Activated CD8-positive, alpha-beta memory T cell treated with anti-CD3 and anti-CD28 coated beads for 1 hour (primary cell): ENCODE data around the gene SMC1B.
"Not testable (repeated sequence)": the region's sequence is repeated elsewhere in the genome, so short reads cannot be mapped to it uniquely, and the experiment has no call there.

ENCODE experiments used
- DNase-seq, 2 donors: peaks; one replicate each; pipeline ENCODE4 v3.0.0-alpha.2; 2020; ENCODE audit warnings: low read depth in 1 of 2; ENCODE audit errors: extremely low read depth in 1 of 2

The SMC1B gene

DNA sequence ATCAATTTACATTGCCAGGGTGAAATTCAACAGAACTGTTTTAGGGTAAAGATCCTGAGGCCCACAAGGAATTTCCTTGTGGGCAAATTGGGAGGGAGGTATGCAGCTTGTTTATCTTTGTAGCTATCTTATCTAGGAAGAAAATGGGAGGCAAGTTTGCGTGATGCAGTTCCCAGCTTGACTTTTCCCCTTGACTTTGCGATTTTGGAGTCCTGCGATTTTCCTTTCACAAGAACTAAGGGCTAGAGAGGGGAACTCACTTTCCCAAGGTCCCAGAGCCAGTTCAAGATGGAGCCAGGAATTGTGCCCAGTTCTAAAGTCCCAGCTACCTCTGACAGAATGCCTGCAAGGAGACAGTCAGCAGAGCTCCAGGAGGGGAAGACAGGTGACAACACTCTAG lies 30.8 kb upstream of the SMC1B start:
- DNase-seq = no peak

DNA sequence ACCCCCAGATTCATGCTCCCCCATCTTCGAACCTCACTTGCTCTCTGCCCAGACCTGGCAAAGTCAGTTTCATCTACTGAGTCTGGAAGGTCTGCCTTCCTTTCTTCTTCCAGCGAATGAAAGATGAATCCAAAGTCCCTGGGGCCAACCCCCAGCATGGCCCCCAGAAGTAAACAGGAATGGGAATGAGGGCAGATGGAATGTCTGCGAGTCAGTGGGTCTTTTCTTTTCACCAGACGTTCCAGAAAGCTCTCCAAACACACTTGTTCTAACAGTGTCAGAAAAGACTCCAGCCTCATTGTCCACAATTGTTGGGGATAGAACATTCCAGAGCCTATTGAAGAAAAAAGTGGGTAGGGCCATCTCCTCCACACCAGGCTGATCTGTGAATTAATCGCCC lies 28.7 kb upstream of the SMC1B start:
- DNase-seq = no peak

DNA sequence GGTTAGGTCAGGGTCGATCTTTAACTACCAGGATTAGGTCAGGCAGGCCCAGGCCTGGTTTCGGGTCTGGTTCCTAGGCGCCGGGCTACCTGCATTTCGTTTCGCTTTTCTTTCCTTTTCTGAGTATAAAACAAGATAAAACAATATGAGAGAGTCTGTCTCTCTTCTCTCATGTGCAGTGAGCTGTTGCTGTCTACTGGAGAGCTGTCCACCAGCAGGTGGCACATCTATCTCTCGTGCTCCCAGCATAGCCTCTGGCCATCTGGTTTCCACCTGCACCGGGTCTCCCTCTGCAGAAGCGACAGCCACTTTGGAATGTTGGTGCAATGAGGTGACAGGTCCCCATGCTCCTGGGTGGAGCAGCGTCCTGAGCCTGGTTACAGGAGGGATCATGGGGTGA lies 27.7 kb upstream of the SMC1B start:
- DNase-seq = no peak

DNA sequence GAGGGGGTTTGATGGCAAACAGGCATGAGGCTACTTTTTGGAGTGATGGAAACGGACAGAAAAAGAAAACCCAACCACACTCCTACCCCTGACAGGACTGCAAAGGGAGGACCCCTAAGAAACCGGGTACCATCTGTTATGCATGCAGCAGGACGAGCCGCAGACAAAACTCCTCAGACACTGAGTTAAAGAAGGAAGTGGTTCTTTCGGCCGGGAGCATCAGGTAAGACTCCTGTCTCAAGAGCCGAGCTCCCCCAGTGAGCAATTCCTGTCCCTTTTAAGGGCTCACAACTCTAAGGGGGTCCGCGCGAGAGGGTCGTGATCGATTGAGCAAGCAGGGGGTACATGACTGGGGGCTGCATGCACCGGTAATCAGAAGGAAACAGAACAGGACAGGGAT lies 27.3 kb upstream of the SMC1B start:
- DNase-seq = not testable (repeated sequence)

DNA sequence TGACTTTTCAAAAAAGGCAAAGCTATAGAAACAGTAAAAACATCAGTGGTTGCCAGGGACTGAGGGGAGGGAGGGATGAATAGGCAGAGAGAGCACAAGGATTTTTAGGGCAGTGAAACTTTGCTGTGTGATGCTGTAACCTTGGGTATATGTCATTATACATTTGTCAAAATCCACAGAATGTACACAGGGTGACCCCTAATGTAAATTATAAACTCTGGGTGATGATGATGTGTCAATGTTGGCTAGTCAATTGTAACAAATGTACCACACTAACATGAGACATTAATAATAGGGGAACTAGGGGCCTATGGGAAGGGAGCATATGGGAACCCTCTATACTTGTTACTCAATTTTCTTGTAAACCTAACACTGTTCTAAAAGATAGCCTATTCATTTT lies 24.9 kb upstream of the SMC1B start:
- no peak for DNase-seq

DNA sequence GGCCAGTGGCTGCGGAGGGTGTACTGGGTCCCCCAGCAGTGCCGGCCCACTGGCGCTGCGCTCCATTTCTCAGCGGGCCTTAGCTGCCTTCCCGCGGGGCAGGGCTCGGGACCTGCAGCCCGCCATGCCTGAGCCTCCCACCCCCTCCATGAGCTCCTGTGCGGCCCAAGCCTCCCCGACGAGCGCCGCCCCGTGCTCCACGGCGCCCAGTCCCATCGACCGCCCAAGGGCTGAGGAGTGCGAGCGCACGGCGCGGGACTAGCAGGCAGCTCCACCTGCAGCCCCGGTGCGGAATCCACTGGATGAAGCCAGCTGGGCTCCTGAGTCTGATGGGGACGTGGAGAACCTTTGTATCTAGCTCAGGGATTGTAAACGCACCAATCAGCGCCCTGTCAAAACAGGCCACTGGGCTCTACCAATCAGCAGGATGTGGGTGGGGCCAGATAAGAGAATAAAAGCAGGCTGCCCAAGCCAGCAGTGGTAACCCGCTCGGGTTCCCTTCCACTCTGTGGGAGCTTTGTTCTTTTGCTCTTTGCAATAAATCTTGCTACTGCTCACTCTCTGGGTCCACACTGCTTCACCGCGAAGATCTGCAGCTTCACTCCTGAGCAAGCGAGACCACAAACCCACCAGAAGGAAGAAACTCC lies 23.6 kb upstream of the SMC1B start:
- not testable (repeated sequence) for DNase-seq

DNA sequence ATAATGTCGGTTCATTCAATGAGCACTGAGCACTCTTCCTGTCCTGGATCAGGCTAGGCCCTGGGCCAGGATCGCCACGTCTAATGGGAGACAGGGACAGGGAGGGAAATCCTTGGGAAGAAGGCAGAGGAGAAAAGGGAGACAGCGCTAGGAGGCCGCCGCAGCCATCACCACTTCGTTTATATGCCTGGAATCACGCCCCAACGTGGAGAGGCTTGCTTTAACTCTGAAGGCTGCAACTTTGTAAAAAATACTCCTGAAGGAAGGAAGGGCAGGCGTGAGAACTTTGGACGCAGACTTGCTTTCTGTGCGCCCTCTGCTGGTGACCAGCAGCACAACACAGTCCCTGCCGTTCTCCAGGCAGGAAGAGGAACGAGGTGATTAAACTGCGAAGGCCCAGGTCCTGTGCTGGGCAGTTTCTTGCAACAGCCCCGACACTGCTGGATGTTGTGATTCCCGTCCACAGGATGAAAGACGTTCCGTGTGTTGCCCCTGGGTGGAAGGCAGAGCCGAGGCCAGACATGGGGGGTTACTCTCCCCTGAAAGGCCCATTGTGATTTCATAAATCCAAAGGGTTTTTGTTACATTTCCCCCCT lies 22.2 kb upstream of the SMC1B start:
- DNase-seq = peak; percentile 56 to 69

DNA sequence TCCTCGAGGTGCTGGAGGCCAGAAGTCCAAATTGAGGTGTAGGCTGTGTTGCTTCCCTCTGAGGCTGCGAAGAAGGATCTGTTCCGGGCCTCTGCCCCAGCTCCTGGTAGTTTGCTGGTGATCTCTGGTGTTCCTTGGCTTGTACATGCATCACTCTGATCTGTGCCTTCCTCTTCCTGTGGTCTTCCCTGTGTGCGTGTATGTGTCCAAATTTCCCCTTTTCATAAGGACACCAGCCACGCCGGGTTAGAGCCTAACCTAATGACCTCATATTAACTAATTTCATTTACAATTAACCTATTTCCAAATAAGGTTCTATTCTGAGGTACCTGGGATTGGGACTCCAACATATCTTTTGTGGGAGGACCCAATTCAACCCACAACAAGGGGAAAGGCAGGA lies 21.6 kb upstream of the SMC1B start:
- DNase-seq = no peak

DNA sequence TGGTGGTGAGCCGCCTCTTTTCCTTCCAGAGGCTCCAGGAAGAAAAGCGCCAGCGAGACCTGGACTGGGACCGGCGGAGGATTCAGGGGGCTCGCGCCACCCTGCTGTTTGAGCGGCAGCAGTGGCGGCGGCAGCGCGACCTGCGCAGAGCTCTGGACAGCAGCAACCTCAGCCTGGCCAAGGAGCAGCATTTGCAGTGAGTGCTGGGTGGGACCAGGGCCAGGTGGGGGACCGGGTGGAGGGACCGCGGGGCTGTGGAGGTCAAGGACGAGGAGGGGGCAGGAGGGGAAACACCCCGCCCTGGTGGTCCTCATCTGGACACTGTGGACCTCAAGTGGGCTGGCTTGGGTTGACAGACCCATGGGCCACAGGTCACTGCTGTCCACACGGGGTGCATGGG lies 17.5 kb upstream of the SMC1B start:
- DNase-seq = no peak

DNA sequence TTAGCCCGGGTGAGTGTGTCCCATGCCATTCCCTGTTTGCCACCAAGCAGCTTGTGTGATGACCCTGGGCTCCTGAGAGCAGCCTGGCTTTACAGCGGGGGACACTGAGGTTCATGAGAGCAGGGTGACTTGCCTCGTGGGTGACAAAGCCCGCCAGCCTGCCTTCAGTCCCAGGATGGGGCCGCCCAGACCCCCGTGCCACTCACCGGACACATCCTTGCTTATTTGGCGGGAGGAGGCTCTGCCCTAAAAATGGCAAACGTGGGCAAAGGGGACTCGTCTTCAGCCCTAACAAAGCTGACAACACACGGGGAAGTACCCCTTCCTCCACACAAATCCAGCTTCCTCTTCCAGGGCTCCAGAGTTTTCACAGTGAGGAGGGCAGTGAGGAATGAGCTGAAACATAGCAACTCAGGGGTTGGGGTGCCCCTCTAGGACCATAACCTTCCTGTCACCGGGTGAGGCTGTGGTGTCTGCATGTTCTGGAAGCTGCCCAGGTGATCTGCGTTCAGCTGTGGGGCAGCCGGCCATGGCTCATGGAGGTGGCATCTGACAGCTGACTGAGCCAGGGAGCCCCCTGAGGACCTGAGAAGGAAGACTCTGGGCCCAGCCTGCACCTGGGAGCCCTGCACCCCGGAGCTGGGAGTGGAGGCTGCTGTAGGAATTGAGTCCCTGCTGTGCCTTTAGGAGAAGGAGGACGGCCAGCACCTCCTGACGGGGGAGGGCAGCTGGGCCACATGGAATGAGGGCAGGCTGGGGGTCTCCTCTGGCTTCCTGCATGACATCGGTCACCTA lies 16.8 kb upstream of the SMC1B start:
- no peak for DNase-seq

DNA sequence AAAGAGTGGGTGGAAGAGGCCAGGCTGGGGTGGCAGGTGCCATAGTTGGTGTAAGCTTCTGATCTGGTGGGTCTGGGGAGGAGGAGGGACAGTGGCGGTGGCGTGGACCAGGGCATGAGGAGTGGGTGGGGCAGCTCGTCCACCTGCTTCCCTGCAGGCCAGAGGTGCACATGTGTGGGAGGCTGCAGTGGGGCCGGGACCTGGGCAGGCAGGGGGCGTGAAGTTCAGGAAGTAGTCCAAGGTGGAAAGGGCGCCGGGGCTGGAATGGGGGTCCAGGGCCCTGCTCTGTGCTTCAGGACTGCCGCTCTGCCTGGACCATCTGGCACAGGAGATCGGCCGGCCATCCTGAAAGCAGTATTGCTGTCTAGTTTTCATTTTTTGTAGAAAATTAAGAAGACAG lies 16.0 kb upstream of the SMC1B start:
- DNase-seq = no peak

DNA sequence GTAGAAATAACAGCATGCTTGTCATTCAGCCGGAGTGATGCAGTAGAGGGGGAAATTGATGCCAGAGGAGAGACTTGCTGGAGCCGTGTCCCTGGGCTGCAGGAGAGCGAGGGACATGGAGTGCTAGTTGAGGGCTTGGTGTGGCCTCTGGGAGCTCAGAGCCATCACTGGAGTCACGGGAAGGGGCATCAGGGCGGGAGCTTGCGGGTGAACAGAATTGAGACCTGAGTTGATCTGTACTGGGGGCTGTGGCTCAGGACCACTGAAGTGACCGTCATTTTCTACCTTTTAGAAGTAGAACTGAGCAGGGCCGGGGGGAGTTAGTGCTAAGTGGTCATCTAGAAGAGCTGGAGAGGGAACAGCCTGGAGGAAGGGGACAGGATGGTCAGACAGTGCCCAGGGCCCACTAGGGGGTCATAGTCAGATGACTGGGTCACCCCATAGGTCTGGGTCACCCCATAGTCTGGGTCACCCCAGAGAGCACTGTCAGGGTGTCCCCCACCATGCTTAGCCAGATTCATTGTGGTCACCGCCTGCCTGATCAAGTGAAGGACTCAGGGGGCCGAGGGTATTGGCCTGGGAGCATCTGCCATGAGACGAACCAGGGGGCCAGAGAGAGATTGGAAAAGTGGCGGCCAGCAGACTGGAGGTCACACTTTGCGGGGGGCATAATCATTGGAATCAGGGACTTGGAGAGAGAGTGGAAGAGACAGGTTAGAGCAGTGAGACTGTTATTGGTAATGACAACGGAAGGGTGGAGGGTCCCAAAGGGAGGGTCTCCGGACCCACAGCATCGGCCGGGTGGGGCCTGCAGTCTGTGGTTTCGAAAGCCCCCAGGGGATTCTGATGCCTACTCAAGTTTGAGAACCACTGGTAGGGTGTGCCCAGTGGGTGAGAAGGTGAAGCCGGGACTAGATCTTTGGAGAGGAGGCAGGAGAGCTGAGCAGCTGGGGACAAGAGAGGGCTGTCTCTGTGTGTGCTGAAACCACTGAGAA lies 15.3 kb upstream of the SMC1B start:
- no peak for DNase-seq

DNA sequence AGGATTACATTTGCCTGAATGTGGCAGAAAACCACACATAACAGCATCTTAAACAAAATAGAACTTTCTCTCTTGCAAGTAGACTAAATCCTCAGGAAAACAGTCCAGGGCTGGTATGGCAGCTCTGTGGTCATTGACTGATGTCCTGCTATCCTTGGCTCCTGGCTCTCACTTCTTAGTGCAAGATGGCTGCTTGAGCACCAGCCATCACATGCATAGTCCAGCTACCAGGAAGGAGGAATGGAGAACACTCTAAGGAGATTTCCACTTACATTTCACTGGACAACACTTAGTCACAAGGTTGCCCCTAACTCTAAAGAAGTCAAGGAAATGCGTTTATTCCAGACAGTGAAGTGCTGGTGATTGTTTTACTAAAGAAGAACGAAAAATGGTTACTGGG lies 13.7 kb upstream of the SMC1B start:
- no peak for DNase-seq

DNA sequence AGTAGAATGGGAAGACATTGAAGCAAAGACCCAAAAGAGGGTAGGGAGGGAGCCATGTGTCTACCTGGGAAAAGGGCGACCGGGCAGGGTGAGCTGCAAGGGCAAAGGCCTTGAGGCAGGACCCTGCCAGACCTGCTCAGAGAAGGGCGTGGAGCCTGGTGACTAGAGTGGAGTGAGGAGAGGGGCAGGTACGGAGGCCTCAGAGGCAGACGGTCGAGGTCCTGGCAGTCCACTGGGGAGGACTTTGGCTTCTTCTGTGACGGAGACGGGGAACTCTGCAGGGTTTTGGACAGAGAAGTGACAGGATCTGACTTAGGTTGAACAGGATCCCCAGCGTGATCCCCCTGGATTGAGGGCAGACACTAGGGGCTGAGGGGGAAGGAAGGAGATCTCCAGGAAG lies 13.0 kb upstream of the SMC1B start:
- no peak for DNase-seq

DNA sequence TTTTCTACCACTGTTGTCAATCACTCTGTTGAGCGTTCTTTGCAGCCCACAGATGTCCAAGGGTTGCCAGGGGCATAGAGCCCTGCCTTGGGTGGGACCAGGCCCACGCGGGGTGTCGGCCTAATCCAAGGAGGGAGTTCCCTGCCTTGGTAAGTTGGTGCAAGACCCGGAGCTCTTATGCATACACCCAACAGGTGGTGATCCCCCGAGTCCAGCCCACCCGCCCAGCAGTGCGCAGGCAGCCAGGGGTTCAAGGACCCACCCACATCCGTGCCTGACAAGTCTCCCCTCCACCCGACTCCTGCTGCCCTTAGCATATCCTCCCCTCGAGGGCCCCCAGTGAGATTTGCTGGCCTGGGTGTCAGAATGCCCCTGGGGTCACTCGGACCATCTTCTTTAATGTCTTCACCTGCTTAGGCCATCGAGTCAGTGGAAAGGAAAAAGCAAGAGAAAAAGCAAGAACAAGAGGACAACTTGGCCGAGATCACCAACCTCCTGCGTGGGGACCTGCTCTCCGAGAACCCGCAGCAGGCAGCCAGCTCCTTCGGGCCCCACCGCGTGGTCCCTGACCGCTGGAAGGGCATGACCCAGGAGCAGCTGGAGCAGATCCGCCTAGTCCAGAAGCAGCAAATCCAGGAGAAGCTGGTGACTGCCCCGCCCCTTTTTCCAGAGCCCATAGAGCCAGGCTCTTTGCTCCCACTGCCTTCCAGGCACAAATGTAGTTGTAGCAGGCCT lies 12.3 kb upstream of the SMC1B start:
- no peak for DNase-seq

DNA sequence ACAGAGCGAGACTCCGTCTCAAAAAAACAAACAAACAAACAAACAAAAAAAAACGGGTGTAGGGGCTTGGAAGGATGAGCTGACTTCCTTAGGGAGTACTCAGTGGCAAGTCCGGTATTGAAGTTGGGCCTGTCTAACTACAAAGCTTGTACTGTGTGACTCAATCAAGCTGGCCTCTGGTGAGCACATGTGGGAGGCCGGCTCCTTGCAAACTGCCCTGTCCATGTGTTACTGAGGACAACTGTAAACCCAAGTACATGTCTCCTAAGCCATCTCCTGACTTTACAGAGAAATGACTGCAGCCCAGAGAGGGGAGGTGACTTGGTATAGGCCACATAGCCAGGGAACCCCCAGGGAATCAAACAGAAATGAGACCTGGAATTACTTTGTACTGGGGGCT lies 11.7 kb upstream of the SMC1B start:
- no peak for DNase-seq

DNA sequence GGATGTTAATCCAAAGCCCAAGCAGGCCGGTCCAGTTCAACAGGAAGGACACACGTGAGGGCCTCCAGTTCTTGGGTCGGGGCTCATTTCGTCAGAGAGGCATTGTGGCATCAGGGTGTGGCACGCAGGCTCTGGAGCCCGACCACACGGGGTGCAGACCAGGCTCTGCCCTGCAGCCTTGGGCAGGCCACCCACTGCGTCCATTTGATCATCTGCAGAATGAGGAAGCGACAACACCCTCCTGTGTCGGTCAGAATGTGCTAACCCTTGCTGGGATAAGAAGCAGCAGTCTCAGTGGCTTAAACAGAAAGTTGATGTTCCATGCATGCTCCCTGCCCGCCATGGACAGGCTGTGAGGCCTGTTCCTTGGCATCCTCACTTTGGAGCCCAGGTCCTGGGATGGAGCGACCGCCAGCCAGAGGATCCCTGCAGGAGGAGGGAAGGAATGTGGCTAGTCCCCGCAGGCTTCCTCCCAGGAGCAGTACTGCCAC lies 10.9 kb upstream of the SMC1B start:
- no peak for DNase-seq

DNA sequence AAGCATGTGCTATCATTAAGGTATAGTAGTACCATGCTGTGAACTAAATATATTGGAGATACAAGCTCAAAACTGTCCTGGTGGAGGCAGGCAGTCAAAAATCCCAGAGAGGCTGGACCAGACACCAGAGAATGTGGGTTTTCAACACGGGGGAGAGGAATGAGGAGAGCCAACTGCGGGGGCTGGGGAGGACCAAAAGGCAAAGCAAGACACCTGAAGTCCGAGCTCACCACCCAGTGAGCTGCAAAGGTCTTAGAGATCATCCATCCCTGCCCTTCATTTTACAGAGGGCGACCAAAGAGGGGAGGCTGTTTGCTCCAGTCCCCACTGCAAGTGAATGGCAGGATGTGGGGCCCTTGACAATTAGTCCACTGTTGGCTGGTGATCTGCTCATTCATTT lies 10.1 kb upstream of the SMC1B start:
- DNase-seq = no peak

DNA sequence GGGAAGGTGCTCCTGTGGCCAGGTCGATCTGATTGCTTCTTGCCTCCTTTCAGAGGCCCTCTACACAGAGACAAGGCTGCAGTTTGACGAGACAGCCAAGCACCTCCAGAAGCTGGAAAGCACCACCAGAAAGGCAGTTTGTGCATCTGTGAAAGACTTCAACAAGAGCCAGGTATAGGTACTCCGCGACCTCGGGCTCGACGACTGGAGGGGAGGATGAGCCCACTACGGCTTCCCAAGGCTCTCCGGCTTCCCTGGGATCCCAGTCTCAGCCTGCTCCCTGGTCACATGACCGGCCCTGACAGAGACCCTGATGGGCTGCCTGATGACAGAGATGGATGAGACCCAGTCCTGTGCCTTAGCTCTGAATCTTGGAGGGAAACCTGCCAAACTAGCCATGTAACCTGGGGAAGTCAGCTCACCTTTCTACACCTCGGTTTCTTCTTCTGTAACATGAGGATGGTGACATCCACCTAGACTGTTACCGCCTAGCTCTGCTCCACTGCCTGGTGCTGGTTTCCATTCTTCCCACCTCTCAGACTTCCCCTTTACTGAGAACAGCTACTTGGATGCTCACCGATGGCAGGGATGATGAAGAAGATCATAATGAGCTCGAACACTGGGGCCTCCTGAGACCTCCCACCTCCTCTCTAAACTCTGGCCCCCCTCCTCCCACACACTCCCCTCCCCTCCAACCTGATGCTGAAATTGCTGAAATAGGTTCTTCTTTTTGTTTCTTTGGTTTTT lies 9.0 kb upstream of the SMC1B start:
- DNase-seq = no peak
